Fibroblast of mammary gland (primary cell): ENCODE results near the gene RYR3.

ENCODE experiments used
- DNase-seq: peaks from one replicate; pipeline ENCODE4 v3.0.0-alpha.2; 2010; ENCODE audit warnings: low read depth
- H3K4me3 ChIP-seq: 2 replicates; pipeline ENCODE4 v1.5.1; 2011; ENCODE audit warnings: low read depth, mild to moderate bottlenecking, low read length, moderate library complexity; ENCODE audit not compliant: control insufficient read depth
- TF ChIP-seq, protein P1 (sequence below): conservative IDR thresholded peaks from 2 replicates; pipeline ENCODE4 v1.5.1; 2011; ENCODE audit warnings: low read depth, low read length, inconsistent platforms; ENCODE audit not compliant: control insufficient read depth, insufficient read depth

Gene RYR3

DNA sequence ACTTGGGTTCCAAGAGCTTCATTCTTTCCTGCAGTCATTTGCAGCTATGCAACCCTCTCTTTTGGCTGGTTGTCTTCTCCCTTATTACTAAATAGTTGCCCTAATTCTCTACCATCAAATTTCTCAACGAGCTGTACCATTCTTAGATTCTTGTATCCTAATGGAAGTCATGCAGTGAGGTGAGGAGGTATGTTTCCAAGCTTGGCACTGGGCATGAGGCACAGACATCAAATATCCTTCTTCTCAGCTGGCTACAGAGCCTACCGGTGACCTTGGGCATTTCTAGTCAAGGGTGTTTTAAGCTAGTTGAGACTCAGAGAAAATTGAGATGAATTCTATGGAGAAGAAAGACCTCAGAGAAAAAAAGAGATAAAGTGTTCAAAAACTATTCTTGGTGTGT is 166.1 kb downstream of the RYR3 start:
- TF ChIP-seq, protein P1, sequence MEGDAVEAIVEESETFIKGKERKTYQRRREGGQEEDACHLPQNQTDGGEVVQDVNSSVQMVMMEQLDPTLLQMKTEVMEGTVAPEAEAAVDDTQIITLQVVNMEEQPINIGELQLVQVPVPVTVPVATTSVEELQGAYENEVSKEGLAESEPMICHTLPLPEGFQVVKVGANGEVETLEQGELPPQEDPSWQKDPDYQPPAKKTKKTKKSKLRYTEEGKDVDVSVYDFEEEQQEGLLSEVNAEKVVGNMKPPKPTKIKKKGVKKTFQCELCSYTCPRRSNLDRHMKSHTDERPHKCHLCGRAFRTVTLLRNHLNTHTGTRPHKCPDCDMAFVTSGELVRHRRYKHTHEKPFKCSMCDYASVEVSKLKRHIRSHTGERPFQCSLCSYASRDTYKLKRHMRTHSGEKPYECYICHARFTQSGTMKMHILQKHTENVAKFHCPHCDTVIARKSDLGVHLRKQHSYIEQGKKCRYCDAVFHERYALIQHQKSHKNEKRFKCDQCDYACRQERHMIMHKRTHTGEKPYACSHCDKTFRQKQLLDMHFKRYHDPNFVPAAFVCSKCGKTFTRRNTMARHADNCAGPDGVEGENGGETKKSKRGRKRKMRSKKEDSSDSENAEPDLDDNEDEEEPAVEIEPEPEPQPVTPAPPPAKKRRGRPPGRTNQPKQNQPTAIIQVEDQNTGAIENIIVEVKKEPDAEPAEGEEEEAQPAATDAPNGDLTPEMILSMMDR, result no peak
- no peak for DNase-seq
- no peak overlapping the region for H3K4me3 ChIP-seq

DNA sequence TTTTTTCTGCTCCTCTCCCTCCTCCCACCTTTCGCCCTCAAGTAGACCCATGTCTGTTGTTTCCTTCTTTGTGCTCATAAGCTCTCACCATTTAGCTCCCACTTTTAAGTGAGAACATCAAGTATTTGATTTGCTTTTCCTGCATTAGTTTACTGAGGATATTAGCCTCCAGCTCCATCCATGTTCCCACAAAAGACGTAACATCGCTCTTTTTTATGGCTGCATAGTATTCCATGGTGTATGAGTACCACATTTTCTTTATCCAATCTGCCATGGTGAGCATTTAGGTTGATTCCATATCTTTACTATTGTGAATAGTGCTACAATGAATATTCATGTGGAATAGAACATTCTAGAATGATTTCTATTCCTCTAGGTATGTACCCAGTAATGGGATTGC is 178.6 kb downstream of the RYR3 start:
- no peak overlapping the region for H3K4me3 ChIP-seq
- no peak for DNase-seq
- TF ChIP-seq, protein P1, result no peak

DNA sequence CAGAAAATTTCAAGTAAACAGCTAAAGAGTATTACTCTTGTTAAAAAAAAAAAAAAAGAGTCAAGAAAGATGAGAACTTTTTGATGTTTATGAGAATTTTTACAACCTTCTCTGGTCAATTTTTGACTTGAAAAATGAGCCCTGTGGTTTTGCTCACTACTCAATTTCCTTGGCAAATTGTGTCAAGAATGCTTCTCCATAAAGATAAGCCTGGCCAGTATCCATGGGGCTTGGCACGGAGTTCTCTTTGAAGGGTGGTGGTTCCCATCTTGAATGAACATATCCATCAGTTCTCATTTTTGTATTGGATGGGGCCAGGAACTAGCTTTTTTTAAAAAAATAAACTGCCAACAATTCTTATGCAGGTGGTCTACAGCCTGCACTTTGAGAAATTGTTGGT is 179.9 kb downstream of the RYR3 start:
- no peak for DNase-seq
- H3K4me3 ChIP-seq, result no peak overlapping the region
- TF ChIP-seq, protein P1, result no peak

DNA sequence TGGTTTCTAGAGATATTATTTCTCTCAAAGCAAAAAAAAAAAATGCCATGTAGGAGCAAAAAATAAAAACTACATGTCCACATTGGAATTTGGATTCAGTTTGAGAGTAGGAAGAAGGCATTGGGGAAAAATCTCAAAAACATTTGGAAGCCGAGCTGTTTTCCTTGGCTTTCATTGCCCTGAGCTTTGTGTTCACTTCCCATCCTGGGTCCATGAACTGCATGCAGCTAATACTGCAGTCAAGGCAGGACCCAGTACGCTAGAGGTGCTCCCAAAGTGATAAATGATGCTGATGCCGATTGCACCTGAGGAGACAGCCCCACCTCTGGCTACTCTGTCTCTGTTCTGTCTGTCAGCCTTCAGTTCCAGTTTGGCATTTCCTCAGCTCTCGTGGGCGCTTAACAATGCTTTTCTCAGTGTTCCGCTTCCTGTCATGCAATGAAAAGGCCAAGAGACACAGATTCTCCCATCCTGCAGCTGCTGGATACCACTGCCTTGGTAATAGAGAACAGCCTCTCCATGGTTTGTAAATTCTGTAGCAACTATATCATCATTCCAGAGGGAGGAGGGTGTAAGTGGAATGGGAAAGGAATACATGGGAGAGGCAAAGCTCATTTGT is 181.8 kb downstream of the RYR3 start:
- TF ChIP-seq, protein P1, result no peak
- no peak overlapping the region for H3K4me3 ChIP-seq
- no peak for DNase-seq

DNA sequence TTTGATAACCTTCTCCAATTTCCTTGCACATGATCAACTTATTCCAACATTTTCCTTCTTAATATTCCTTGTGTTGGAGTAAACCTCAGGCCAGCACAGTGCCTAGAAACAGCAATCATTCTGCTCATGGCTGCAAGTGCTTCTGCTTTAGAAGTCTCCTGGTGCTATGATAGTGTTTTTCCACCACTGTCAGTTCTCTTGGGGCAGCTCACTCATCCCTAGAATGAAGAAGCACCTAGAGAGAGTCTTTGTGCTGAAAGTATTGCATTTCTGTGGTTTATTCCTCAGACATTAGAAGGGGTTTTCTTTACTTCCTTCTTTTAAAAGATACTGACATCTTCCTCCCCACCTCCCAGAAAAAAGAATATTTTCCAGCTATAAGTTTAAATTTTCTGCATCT is 183.5 kb downstream of the RYR3 start:
- TF ChIP-seq, protein P1, result no peak
- no peak overlapping the region for H3K4me3 ChIP-seq
- no peak for DNase-seq

DNA sequence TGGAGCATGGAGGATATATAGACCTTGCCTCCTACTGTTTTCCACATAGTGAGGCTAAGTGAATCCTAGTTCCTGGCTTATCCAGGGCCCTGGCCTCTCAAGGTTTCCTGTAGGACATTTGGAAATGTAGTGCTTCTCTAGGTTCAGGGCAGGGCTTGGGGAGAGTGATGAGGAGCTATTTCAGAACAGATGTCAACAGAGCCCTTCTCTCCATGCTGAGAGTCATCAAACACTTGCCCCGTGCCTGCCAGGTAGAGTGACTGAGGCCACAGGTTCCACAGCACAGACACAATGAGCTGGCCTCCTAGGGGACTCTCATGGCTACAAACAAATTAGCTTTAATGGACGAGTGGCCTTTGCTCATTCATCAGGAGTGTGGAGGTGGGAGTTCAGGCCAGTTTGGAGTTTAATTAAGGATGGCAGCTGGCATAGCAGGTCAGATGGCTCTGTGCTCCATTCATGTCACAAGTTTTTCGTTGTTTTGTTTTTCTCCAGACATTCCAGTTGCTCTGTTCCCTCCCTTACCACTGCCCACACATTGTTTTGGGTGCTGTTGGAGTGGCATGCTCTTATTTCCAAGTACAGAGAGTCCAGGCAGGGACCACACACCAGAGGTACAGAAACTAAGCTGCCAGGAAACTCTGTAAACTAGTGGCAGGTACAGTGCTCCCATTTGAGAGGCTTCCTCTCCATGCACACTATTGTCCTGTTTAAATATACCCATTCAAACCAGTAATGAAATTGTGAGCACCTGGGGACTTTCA is 189.8 kb downstream of the RYR3 start:
- no peak overlapping the region for H3K4me3 ChIP-seq
- TF ChIP-seq, protein P1, result no peak
- DNase-seq, result no peak
